H1 (cell line): ENCODE results near the gene MFSD2A. TPM values are rescaled to one million over a fixed set of nuclear protein-coding genes. Genes with fewer than 3 reads are reported as not detected.

Experiments used
- CTCF ChIA-PET: fragments of 300-600 bp; sonication (Branson Sonifier 250); formaldehyde crosslinking; loops from one replicate; lab custom pipeline; 2021; ENCODE audit not compliant: partially characterized antibody; lab: Charles Lee
- POLR2A ChIA-PET: fragments of 300-600 bp; sonication (Branson Sonifier 250); formaldehyde crosslinking; loops from one replicate; lab custom pipeline; 2021; ENCODE audit warnings: inconsistent platforms; ENCODE audit not compliant: partially characterized antibody; lab: Charles Lee
- DNase-seq, 2 experiments: peaks; one replicate each; pipeline versions ENCODE4 v3.0.0 to v3.0.0-alpha.2; 2010 to 2022; ENCODE audit warnings: low spot score in 2 of 2, low read depth in 1 of 2, mixed read lengths in 1 of 2
- FAIRE-seq: peaks from 2 replicates; lab custom pipeline; 2011; peaks lifted over from hg19 to GRCh38; lab: Jason Lieb, UNC
- H2AFZ ChIP-seq: 2 replicates; pipeline ENCODE4 v1.8.1; 2012; ENCODE audit warnings: low read length, inconsistent platforms
- H2AK5ac ChIP-seq: 2 replicates; pipeline ENCODE4 v1.6.1; 2013; ENCODE audit warnings: low read depth, low read length
- H2BK120ac ChIP-seq: replicated peaks from 2 replicates; pipeline ENCODE3; 2013; ENCODE audit warnings: low read depth, low read length, inconsistent platforms
- H2BK12ac ChIP-seq: 2 replicates; pipeline ENCODE4 v1.6.1; 2013; ENCODE audit warnings: low read depth, low read length
- H2BK15ac ChIP-seq: 2 replicates; pipeline ENCODE4 v1.6.1; 2013; ENCODE audit warnings: low read length
- H2BK20ac ChIP-seq: 2 replicates; pipeline ENCODE4 v1.6.1; 2013; ENCODE audit warnings: low read length
- H2BK5ac ChIP-seq: 2 replicates; pipeline ENCODE4 v1.6.1; 2013; ENCODE audit warnings: low read depth, low read length
- H3K14ac ChIP-seq: 2 replicates; pipeline ENCODE4 v1.6.1; 2013; ENCODE audit warnings: inconsistent platforms; ENCODE audit not compliant: insufficient read length
- H3K18ac ChIP-seq: 2 replicates; pipeline ENCODE4 v1.6.1; 2013; ENCODE audit warnings: low read length; ENCODE audit errors: extremely low read depth
- H3K23ac ChIP-seq: 2 replicates; pipeline ENCODE4 v1.6.1; 2013; ENCODE audit warnings: inconsistent platforms; ENCODE audit not compliant: insufficient read length
- H3K23me2 ChIP-seq: 2 replicates; pipeline ENCODE4 v1.6.1; 2013; ENCODE audit warnings: low read depth, low read length
- H3K27ac ChIP-seq: 2 replicates; pipeline ENCODE4 v1.6.1; 2011; ENCODE audit warnings: low read depth, low read length, inconsistent platforms
- H3K27me3 ChIP-seq, 4 experiments: replicated peaks in 1 of 4; 1 replicate in 1 of 4; 2 replicates in 3 of 4; pipeline versions ENCODE4 v1.6.1 to v1.8.1; 2011 to 2013; ENCODE audit warnings: low read length in 3 of 4, mild to moderate bottlenecking in 3 of 4, inconsistent platforms in 2 of 4, mixed read lengths in 2 of 4, moderate library complexity in 1 of 4; ENCODE audit not compliant: control insufficient read depth in 3 of 4, insufficient read depth in 3 of 4; ENCODE audit errors: extremely low read depth in 1 of 4
- H3K36me3 ChIP-seq, 4 experiments: 2 replicates each; pipeline versions ENCODE4 v1.6.1 to v1.8.1; 2011 to 2013; ENCODE audit warnings: mild to moderate bottlenecking in 4 of 4, low read length in 3 of 4, moderate library complexity in 2 of 4, control low read depth in 1 of 4, inconsistent platforms in 1 of 4; ENCODE audit not compliant: insufficient read depth in 4 of 4, control insufficient read depth in 2 of 4
- H3K4ac ChIP-seq: replicated peaks from 2 replicates; pipeline ENCODE3; 2013; ENCODE audit warnings: low read length, low read depth, mixed read lengths, inconsistent platforms; ENCODE audit not compliant: insufficient read length
- H3K4me1 ChIP-seq, 4 experiments: replicated peaks in 1 of 4; 1 replicate in 1 of 4; 2 replicates in 3 of 4; pipeline versions ENCODE4 v1.6.1 to v1.8.1; 2011 to 2013; ENCODE audit warnings: low read length in 3 of 4, inconsistent platforms in 2 of 4, mixed read lengths in 1 of 4; ENCODE audit not compliant: insufficient read depth in 4 of 4, control insufficient read depth in 3 of 4
- H3K4me2 ChIP-seq, 2 experiments: 2 replicates each; pipeline versions ENCODE4 v1.6.1 to v1.8.1; 2011 to 2013; ENCODE audit warnings: low read depth in 2 of 2, low read length in 2 of 2, control low read depth in 1 of 2, inconsistent platforms in 1 of 2, mild to moderate bottlenecking in 1 of 2; ENCODE audit not compliant: insufficient read depth in 1 of 2
- H3K4me3 ChIP-seq, 4 experiments: fragments of 200-600, 300-600 bp in 1 of 4; sonication (generic), shearing (Covaris generic), sonication (Bioruptor Twin) in 1 of 4; 2 replicates each; pipeline versions ENCODE4 v1.5.1 to v1.8.1; 2011 to 2016; ENCODE audit warnings: low read length in 4 of 4, low read depth in 3 of 4, control low read depth in 2 of 4, inconsistent platforms in 2 of 4, mild to moderate bottlenecking in 2 of 4, mixed read lengths in 1 of 4, moderate library complexity in 1 of 4; ENCODE audit not compliant: insufficient read depth in 2 of 4; ENCODE audit errors: extremely low read depth in 1 of 4
- H3K56ac ChIP-seq: replicated peaks from 2 replicates; pipeline ENCODE3; 2013; ENCODE audit warnings: low read depth, mild to moderate bottlenecking, mixed read lengths, low read length, inconsistent platforms; ENCODE audit not compliant: insufficient read length
- H3K79me1 ChIP-seq: 2 replicates; pipeline ENCODE4 v1.6.1; 2013; ENCODE audit warnings: low read depth, low read length, control low read depth
- H3K79me2 ChIP-seq, 2 experiments: 2 replicates each; pipeline versions ENCODE4 v1.6.1 to v1.8.1; 2012 to 2013; ENCODE audit warnings: low read length in 2 of 2, mild to moderate bottlenecking in 2 of 2, inconsistent platforms in 1 of 2; ENCODE audit not compliant: insufficient read depth in 2 of 2, control insufficient read depth in 1 of 2
- H3K9ac ChIP-seq, 4 experiments: replicated peaks in 1 of 4; 1 replicate in 1 of 4; 2 replicates in 3 of 4; pipeline versions ENCODE4 v1.6.1 to v1.8.1; 2011 to 2013; ENCODE audit warnings: low read depth in 3 of 4, low read length in 3 of 4, control low read depth in 2 of 4, mild to moderate bottlenecking in 2 of 4, moderate library complexity in 2 of 4, inconsistent platforms in 1 of 4; ENCODE audit errors: extremely low read depth in 1 of 4
- H3K9me3 ChIP-seq, 2 experiments: 2 replicates each; pipeline versions ENCODE4 v1.6.1 to v1.8.1; 2012 to 2013; ENCODE audit warnings: mild to moderate bottlenecking in 2 of 2, moderate library complexity in 2 of 2, control low read depth in 1 of 2, inconsistent platforms in 1 of 2, low read depth in 1 of 2, low read length in 1 of 2, mixed read lengths in 1 of 2; ENCODE audit not compliant: insufficient read depth in 2 of 2
- H4K20me1 ChIP-seq, 2 experiments: replicated peaks in 1 of 2; 2 replicates each; pipeline versions ENCODE3 to v1.8.1; 2011 to 2013; ENCODE audit warnings: inconsistent platforms in 2 of 2, low read length in 2 of 2, mild to moderate bottlenecking in 1 of 2; ENCODE audit not compliant: insufficient read depth in 2 of 2, control insufficient read depth in 1 of 2
- H4K5ac ChIP-seq: 2 replicates; pipeline ENCODE4 v1.6.1; 2013; ENCODE audit warnings: low read length, low read depth, mixed read lengths, inconsistent platforms; ENCODE audit not compliant: insufficient read length
- H4K8ac ChIP-seq: 2 replicates; pipeline ENCODE4 v1.8.0; 2013; ENCODE audit warnings: mild to moderate bottlenecking, moderate library complexity, low read length, inconsistent platforms; ENCODE audit not compliant: insufficient read depth; ENCODE audit errors: extremely low read depth
- H4K91ac ChIP-seq: replicated peaks from 2 replicates; pipeline ENCODE3; 2013; ENCODE audit warnings: low read length, mixed read lengths, inconsistent platforms; ENCODE audit not compliant: insufficient read length
- ZNF274 ChIP-seq: IDR thresholded peaks from 2 replicates; pipeline ENCODE4 v1.7.0; 2012; ENCODE audit warnings: low read length, borderline replicate concordance; ENCODE audit errors: extremely low read depth
- WGBS, 2 experiments: shearing (Covaris generic) in 1 of 2; methylation state at CpG; one replicate each; pipeline versions ENCODE4 v1.1.6 to v1.1.7; 2013 to 2015; ENCODE audit warnings: low lambda C conversion rate in 2 of 2, mixed read lengths in 2 of 2, inconsistent platforms in 1 of 2, low coverage in 1 of 2, missing lambda C conversion rate in 1 of 2; ENCODE audit not compliant: insufficient replicate concordance in 2 of 2, insufficient coverage in 1 of 2, insufficient read length in 1 of 2; ENCODE audit errors: extremely low coverage in 1 of 2, missing lambda C conversion rate in 1 of 2; 5-methylcytosine and 5-hydroxymethylcytosine counted together
- polyA plus RNA-seq, 7 experiments: library from polyadenylated mRNA; depleted of rRNA in 3 of 7; stranded (reverse) in 5 of 7; unstranded in 2 of 7; fragments of >200 nt in 5 of 7; fragments of 200-250 nt in 2 of 7; gene quantifications; 1 replicate in 5 of 7; 2 replicates in 1 of 7; 4 replicates in 1 of 7; pipeline versions ENCODE4 v1.2.1 to v1.2.3, GENCODE V29; 2011 to 2013; ENCODE audit warnings: missing spikeins in 2 of 7, mixed read lengths in 2 of 7
- total RNA-seq: library from RNA; stranded (reverse); fragmentation: NEBNext Ultra II Directional; extraction: Animal tissue kit (Norgen Biotek cat#: 25700); gene quantifications from 2 replicates; pipeline ENCODE4 v1.2.1, GENCODE V29; 2021
- TF ChIP-seq, protein P1 (sequence below): IDR thresholded peaks from 2 replicates; pipeline ENCODE4 v1.6.1; 2012; ENCODE audit warnings: low read length, inconsistent platforms

Gene MFSD2A
- total and polyA plus RNA-seq, 2 of the 8 experiments (the other 6 are each of a cell fraction or from before 2014, with no cell fraction given): 18.3 to 25.9 TPM

DNA sequence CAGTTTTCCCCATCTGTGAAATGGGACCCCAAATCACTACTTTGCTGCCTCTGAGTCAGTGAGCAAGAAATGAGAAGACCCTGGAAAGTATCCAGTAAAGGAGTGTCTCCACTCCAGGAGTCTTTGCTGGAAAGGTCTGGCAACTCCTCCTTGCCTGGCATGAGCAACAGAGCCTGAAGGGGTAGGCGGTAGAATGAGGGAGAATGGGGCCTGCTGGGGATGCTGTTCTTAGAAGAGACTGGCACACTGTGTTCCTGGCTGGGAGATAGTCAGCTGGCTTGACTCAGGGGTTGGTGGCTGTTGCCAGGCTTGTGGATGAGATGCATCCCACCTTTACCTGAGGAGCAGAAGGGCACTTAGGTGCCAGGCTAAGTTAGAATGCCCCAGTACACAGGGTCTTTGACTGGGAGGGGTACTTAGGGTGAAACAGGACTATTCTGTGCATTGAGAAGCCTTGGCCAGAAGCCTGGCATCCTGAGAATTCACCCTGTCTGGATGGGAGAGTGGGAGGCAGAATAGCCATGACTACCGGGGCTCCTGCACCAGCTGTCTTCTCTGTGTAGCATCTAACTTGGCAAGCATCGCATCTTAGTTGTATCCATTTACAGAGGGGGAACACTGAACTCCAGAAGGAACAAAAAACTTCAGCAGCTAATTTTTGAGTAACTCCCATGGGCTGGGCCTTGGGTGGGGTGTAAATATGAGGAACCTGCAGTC lies 2.5 kb downstream of the MFSD2A start:
- Histone ChIP-seq H3K14ac (no peak overlapping the region), H2BK12ac (no peak overlapping the region), H3K36me3 (peaks cover 4 to 21% (median 15%) of the 10 kb centered on the region in 4 experiments; a peak in 6 of 8 replicates), H2BK5ac (no peak overlapping the region), H4K5ac (no peak overlapping the region), H3K4me2 (no peak overlapping the region; a peak in 1 of 4 replicates), H3K4me1 (peaks cover 0 to 9% (median 7%) of the 10 kb centered on the region in 4 experiments; a peak in 6 of 7 replicates), H3K4me3 (no peak overlapping the region), H2AK5ac (0 out of 2 replicates have a peak overlapping the region, but pooled peaks have one; percentile 24), H3K4ac (no peak overlapping the region), H3K79me2 (peaks cover 0 to 15% of the 10 kb centered on the region in 2 experiments; a peak in 2 of 4 replicates), H3K23ac (no peak overlapping the region), H4K8ac (no peak overlapping the region), H2BK20ac (no peak overlapping the region), H4K20me1 (peaks cover 0 to 8% of the 10 kb centered on the region in 2 experiments), H3K9me3 (no peaks in the 10 kb centered on the region), H2BK120ac (no peak overlapping the region), H3K9ac (no peak overlapping the region), H2AFZ (no peak overlapping the region), H3K56ac (no peak overlapping the region), H3K18ac (no peak overlapping the region), H2BK15ac (no peak overlapping the region), H3K27ac (no peak overlapping the region), H3K23me2 (peaks cover 15% of the 10 kb centered on the region; the same call in 1 of the 2 replicates), H3K27me3 (peaks cover 0 to 16% (median 12%) of the 10 kb centered on the region in 4 experiments; a peak in 5 of 7 replicates), H3K79me1 (no peaks in the 10 kb centered on the region; the same call in 1 of the 2 replicates), H4K91ac (no peak overlapping the region)
- WGBS, 2 experiments: 88% methylated on average over 3 of the region's 3 CpGs; no CpG with 5 or more reads in 1 of the 2 experiments
- FAIRE-seq (no peak), DNase-seq (no peak)
- TF ChIP-seq, protein P1, sequence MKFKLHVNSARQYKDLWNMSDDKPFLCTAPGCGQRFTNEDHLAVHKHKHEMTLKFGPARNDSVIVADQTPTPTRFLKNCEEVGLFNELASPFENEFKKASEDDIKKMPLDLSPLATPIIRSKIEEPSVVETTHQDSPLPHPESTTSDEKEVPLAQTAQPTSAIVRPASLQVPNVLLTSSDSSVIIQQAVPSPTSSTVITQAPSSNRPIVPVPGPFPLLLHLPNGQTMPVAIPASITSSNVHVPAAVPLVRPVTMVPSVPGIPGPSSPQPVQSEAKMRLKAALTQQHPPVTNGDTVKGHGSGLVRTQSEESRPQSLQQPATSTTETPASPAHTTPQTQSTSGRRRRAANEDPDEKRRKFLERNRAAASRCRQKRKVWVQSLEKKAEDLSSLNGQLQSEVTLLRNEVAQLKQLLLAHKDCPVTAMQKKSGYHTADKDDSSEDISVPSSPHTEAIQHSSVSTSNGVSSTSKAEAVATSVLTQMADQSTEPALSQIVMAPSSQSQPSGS: no peak
- TF ChIP-seq ZNF274: no peak
- ChIA-PET CTCF (interaction anchor here (0.6 to 7.2 kb wide), 4 partner anchors 10 to 37 kb away, joined by 3 to 77 read pairs (median 34); no protein-coding TSS in a partner anchor), POLR2A (interaction anchor here (1.2 to 5.5 kb wide), 2 partner anchors 16 to 17 kb away, joined by 3 to 29 read pairs; no protein-coding TSS in a partner anchor)
